LNCAP (cell line): ENCODE data around the gene NUDT8.

Experiments
- CTCF ChIP-seq: fragments of 450-650 bp; IDR thresholded peaks from 2 replicates; pipeline ENCODE4 v1.5.1; 2017; ENCODE audit warnings: mild to moderate bottlenecking

Gene NUDT8

DNA sequence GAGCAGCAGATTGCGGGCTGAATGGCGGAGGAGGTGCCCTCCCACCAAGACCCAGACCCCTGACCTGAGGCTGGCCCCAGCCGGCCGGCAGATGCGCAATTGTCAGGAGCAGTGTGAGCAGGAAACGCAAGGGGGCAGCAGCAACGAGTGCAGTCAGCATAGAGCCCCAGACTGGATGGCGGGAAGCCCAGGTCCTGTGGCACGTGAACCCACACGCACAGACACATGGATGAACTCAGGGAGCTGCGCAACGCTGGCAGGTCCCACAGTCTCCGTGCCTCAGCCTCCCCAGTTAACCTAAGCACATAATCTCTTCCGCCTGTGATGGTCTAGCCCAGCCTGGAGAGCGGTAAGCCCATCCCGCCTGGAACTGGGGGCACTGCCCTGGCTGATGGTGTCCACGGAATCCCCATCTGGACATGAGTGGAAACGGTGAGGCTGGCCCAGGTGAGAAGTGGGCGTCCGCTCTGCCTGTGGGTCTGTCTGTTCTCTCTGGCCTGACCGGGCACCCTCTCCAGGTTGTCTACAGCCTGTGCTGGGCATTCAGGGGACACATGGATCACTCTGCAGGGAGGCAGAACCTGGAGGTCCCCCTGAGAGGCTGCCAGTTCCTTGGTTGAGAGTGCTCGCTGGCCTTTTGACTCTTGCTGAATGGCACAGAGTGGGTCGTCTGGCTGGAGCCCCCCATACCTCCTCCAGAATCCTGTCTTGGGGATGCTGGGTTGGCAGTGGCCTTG is 10.5 kb upstream of the NUDT8 start:
- no peak for TF ChIP-seq CTCF

DNA sequence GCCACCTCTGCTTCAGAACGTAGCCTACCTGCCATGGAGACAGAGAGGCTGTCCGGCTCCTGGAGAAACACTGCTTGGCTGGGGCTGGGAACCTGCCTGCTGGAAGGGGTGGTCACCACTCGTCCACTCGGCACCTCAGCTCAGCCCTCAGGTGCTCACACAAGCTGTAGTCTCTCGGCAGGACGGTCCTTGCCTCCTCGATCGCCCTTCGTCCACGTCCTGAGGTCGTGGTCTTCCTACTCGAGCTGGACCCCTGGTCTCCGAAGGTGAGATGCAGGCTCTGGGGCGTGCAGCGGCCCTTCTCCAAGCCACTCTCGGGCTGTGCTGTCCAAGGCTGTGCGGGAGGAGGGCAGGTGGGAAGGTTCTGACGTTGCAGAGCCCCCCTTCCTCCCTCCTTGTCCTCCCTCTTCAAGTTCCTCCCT is 9.7 kb upstream of the NUDT8 start, which contains the start of gene TBX10:
Gene TBX10 (minus strand): TSS at position 326 of the 422 bp plus-strand sequence. CDS start 291 bp downstream, at position 35.
- TF ChIP-seq CTCF, result no peak

- TF ChIP-seq CTCF, result no peak
These were observed 9.0 kb upstream of the NUDT8 start for GRCh38 chr11:67638535-67639437.

- TF ChIP-seq CTCF, result no peak
These were observed 7.2 kb upstream of the NUDT8 start for GRCh38 chr11:67636962-67637361.

DNA sequence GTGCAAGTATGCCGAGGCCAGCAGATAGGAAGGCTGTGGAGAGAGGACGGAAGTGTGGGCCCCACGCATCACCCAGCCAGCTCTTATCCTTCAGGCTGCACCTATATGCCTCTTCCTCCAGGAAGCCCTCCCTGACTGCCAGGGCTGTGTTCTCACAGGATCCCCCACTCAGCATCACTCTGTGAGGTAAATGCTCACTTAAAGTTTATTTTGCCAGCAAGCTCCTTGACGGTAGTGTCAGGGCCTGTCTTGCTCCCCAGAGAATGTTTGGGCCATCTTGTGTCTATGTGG is 5.4 kb upstream of the NUDT8 start:
- no peak for TF ChIP-seq CTCF

GRCh38 chr11:67634366-67635230 is 4.9 kb upstream of the NUDT8 start:
- TF ChIP-seq CTCF, result no peak

GRCh38 chr11:67633758-67634365 is 4.1 kb upstream of the NUDT8 start:
- TF ChIP-seq CTCF, result no peak
